Measurements from ENCODE around the gene LRRK1. TPM values are rescaled to one million over a fixed set of nuclear protein-coding genes. Genes with fewer than 3 reads are reported as not detected.

Gene LRRK1
- total RNA-seq, 4 donors from 2014 or later, result 14.1 to 31.5 (median 16.8) TPM

DNA sequence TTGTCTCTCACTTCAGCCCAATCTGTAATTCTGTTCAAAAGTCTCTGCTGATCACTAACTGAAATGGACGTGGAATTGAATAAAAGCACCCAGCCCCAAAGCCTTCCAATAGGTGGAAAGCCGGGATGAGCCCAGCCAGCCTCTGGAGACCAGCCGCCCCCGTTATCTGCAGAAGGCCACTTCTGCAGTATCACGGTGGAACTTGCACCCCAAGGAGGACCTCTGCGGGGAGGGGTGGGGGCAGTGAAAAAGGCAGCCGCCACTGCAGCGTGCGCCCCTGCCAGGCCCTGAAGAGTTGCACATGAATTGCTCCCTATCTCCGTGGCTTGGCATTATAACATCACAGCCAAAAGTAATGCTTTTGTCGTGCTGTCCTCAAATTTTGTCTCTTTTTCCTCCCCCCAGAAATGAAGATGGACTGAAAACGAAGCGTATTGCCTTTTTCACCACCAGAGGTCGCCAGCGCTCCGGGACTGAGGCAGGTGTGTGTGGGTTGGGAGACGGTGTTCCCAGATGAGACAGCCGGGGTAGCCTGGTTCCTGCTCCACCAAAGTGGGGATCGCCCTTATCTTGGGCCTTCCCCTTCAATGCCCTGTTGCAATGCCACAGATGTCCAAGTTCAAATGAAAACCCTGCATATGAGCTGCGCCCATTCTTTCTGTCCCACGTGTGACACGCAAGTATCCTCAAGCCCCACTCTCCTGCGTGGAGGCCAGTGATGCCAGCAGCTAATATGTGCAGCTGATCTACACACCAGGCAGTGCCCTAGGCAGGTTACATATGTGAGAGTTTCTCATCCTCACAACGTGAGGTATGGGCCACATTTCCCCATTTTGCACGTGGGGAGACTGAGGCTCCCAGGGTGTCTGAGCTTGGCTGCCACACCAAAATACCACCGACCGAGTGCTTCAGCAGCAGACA lies 96.0 kb downstream of the LRRK1 start:
- peak in 1 of 2 donors; percentile 32 for TF ChIP-seq EP300 (IDR thresholded peaks at IDR 0.05)
- TF ChIP-seq POLR2A (IDR thresholded peaks at IDR 0.05), result no peak
- TF ChIP-seq, protein P1, sequence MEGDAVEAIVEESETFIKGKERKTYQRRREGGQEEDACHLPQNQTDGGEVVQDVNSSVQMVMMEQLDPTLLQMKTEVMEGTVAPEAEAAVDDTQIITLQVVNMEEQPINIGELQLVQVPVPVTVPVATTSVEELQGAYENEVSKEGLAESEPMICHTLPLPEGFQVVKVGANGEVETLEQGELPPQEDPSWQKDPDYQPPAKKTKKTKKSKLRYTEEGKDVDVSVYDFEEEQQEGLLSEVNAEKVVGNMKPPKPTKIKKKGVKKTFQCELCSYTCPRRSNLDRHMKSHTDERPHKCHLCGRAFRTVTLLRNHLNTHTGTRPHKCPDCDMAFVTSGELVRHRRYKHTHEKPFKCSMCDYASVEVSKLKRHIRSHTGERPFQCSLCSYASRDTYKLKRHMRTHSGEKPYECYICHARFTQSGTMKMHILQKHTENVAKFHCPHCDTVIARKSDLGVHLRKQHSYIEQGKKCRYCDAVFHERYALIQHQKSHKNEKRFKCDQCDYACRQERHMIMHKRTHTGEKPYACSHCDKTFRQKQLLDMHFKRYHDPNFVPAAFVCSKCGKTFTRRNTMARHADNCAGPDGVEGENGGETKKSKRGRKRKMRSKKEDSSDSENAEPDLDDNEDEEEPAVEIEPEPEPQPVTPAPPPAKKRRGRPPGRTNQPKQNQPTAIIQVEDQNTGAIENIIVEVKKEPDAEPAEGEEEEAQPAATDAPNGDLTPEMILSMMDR (IDR thresholded peaks at IDR 0.05), result peak; percentile 85 to 91 (median 88)
- Histone ChIP-seq H3K27me3 (no peaks in the 10 kb centered on the region), H3K36me3 (peaks cover 0 to 9% (median 0%) of the 10 kb centered on the region in 3 donors), H3K27ac (no peak overlapping the region), H3K9me3 (no peaks in the 10 kb centered on the region), H3K4me1 (peaks cover 0 to 27% (median 0%) of the 10 kb centered on the region in 4 donors), H3K4me3 (no peak overlapping the region)
- WGBS, 2 donors, result 43 to 49% methylated on average over 26 to 27 of the region's 27 CpGs
- DNase-seq (ENCODE audit: low spot score in 2 of 2), result peak; percentile 56 to 73

DNA sequence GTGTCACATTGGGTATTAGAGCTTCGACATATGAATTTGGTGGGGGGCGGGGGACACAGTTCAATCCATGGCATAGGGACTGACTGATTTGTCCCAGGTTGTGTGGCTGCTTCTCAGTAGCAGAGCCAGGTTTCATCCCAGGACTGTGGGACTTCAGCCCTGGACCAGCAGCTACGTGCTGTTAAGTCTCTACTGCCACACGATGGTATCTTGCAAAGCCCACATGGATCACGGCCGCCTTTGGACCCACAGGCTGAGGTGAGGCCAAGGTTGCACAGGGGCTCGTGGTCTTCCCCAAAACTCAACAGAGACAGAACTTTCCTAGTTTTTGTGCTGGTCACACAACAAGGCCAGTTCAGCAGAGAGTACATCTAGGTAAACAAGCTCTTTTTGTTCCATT lies 97.4 kb downstream of the LRRK1 start:
- Histone ChIP-seq H3K9me3 (no peaks in the 10 kb centered on the region), H3K4me3 (no peak overlapping the region), H3K4me1 (peaks cover 0 to 27% (median 0%) of the 10 kb centered on the region in 4 donors), H3K27ac (no peak overlapping the region), H3K36me3 (peaks cover 0 to 13% (median 0%) of the 10 kb centered on the region in 3 donors), H3K27me3 (no peaks in the 10 kb centered on the region)
- 90 to 97% methylated on average over 7 of the region's 7 CpGs for WGBS, 2 donors
- DNase-seq (ENCODE audit: low spot score in 2 of 2), result peak in 1 of 2 donors; percentile 3
- TF ChIP-seq, protein P1 (IDR thresholded peaks at IDR 0.05), result no peak
- TF ChIP-seq EP300 (IDR thresholded peaks at IDR 0.05) (no peak), POLR2A (IDR thresholded peaks at IDR 0.05) (no peak)

DNA sequence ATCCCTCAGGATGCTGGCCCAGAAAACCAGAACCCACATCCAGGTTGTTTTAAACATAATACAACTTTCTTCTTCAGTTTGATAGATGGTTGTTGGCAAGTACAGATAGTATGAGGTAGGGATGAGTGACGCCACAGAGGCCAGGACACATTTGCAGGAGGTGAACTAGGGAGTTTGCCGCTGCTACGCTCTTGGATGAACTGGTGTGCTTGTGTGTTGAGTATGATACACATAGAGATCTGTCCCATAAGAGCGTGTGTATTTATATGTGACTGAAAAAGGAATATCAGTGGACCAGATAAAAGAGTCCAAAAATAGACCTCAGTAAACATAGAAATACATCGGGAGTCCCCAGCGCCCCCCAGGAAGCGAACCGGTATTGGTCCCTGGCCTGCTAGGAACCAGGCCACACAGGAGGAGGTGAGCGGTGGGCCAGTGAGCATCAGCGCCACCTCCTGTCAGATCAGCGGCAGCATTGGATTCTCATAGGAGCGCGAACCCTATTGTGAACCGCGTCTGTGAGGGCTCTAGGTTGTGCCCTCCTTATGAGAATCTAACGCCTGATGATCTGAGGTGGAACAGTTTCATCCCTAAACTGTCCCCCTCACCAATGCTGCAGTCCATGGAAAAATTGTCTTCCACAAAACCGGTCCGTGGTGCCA lies 98.1 kb downstream of the LRRK1 start:
- no peak overlapping the region for H3K4me3 ChIP-seq
- no peaks in the 10 kb centered on the region for H3K9me3 ChIP-seq
- WGBS, 2 donors, result 75 to 80% methylated on average over 18 of the region's 18 CpGs
- H3K4me1 ChIP-seq, result peaks cover 0 to 27% (median 0%) of the 10 kb centered on the region in 4 donors
- TF ChIP-seq POLR2A (IDR thresholded peaks at IDR 0.05) (no peak), EP300 (IDR thresholded peaks at IDR 0.05) (no peak)
- TF ChIP-seq, protein P1 (IDR thresholded peaks at IDR 0.05), result no peak
- DNase-seq (ENCODE audit: low spot score in 2 of 2), result peak in 1 of 2 donors; percentile 3
- peaks cover 0 to 13% (median 0%) of the 10 kb centered on the region in 3 donors for H3K36me3 ChIP-seq
- H3K27ac ChIP-seq, result no peak overlapping the region
- no peaks in the 10 kb centered on the region for H3K27me3 ChIP-seq

DNA sequence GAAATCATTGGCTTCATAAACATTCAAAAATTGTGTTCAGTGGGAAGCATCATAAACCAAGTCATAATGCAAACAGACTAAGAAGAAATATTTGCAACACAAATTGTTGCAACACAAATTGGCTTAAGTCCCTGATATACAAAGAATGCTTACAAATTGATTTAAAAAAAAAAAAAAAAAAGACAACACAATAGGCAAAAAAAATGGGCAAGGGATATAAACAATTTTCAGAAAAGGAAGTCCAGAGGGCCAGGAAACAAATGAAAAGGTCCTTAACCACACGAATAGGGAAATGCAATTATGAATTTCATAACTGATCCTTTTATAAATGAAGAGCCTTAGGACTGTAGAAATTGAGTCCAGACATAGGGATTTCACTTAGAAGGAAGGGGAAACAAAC lies 98.9 kb downstream of the LRRK1 start:
- no peak for TF ChIP-seq EP300 (IDR thresholded peaks at IDR 0.05)
- TF ChIP-seq POLR2A (IDR thresholded peaks at IDR 0.05), result no peak
- TF ChIP-seq, protein P1 (IDR thresholded peaks at IDR 0.05), result no peak
- Histone ChIP-seq H3K4me3 (no peak overlapping the region), H3K4me1 (peaks cover 0 to 30% (median under 1%) of the 10 kb centered on the region in 4 donors), H3K36me3 (peaks cover 0 to 11% (median 0%) of the 10 kb centered on the region in 3 donors), H3K27ac (no peak overlapping the region), H3K9me3 (no peaks in the 10 kb centered on the region), H3K27me3 (no peaks in the 10 kb centered on the region)
- no peak for DNase-seq (ENCODE audit: low spot score in 2 of 2)
- WGBS, 2 donors, result 16 to 24% methylated on average over 1 of the region's 1 CpG
